DOHH2 (cell line): ENCODE results near the gene PDE4A.

Experiments
- H3F3A ChIP-seq: fragments of 200-600 bp; sonication (generic), shearing (Covaris generic); 2 replicates; pipeline ENCODE4 v1.6.0; 2016; ENCODE audit warnings: antibody characterized with exemption, mild to moderate bottlenecking; ENCODE audit not compliant: control insufficient read depth, insufficient read depth
- H3K27ac ChIP-seq: fragments of 200-600 bp; sonication (generic); 2 replicates; pipeline ENCODE4 v1.5.1; 2014; ENCODE audit warnings: low read depth, mild to moderate bottlenecking, low read length, moderate library complexity
- H3K27me3 ChIP-seq: fragments of 200-600 bp; sonication (generic); 2 replicates; pipeline ENCODE4 v1.6.1; 2014; ENCODE audit warnings: mild to moderate bottlenecking, low read length, mixed read lengths; ENCODE audit not compliant: control insufficient read depth
- H3K36me3 ChIP-seq: fragments of 200-600 bp; sonication (generic); 2 replicates; pipeline ENCODE4 v1.6.1; 2014; ENCODE audit warnings: mild to moderate bottlenecking, low read length, moderate library complexity, mixed read lengths; ENCODE audit not compliant: control insufficient read depth
- H3K4me1 ChIP-seq: fragments of 200-600 bp; sonication (generic); 2 replicates; pipeline ENCODE4 v1.6.1; 2014; ENCODE audit warnings: mild to moderate bottlenecking, low read length, mixed read lengths; ENCODE audit not compliant: control insufficient read depth
- H3K4me2 ChIP-seq: fragments of 200-600 bp; sonication (generic); 2 replicates; pipeline ENCODE4 v1.6.0; 2014; ENCODE audit warnings: mild to moderate bottlenecking, low read length, moderate library complexity
- H3K4me3 ChIP-seq: fragments of 200-600 bp; sonication (generic); 2 replicates; pipeline ENCODE4 v1.5.1; 2014; ENCODE audit warnings: mild to moderate bottlenecking, low read length, mixed read lengths
- H3K79me2 ChIP-seq: fragments of 200-600 bp; sonication (generic); 2 replicates; pipeline ENCODE4 v1.6.1; 2014; ENCODE audit warnings: mild to moderate bottlenecking, low read length, mixed read lengths; ENCODE audit not compliant: control insufficient read depth
- H3K9me2 ChIP-seq: fragments of 200-600 bp; sonication (generic); replicated peaks from 2 replicates; pipeline ENCODE4 v1.6.1; 2014; ENCODE audit warnings: mild to moderate bottlenecking, low read length, mixed read lengths; ENCODE audit not compliant: control insufficient read depth
- H3K9me3 ChIP-seq: fragments of 200-600 bp; sonication (generic); 2 replicates; pipeline ENCODE4 v1.6.1; 2014; ENCODE audit warnings: antibody characterized with exemption, low read length, mixed read lengths; ENCODE audit not compliant: control insufficient read depth, insufficient read depth
- H4K20me1 ChIP-seq: fragments of 200-600 bp; sonication (generic); 2 replicates; pipeline ENCODE4 v1.6.0; 2014; ENCODE audit warnings: low read depth, mild to moderate bottlenecking, antibody characterized with exemption, low read length, moderate library complexity; ENCODE audit not compliant: control insufficient read depth, insufficient read depth
- CTCF ChIP-seq: fragments of 200-600 bp; sonication (generic); IDR thresholded peaks from one replicate; pipeline ENCODE4 v1.5.1; 2014; ENCODE audit warnings: antibody characterized with exemption, mild to moderate bottlenecking, low read depth, low read length; ENCODE audit not compliant: poor library complexity, severe bottlenecking
- EZH2phosphoT487 ChIP-seq: fragments of 200-600 bp; sonication (generic); IDR thresholded peaks from 2 replicates; pipeline ENCODE4 v1.6.1; 2017; ENCODE audit warnings: borderline replicate concordance, mild to moderate bottlenecking, antibody characterized with exemption, low read length, moderate library complexity, mixed read lengths

PDE4A gene

GRCh38 chr19:10439588-10439987, 19.2 kb downstream of the PDE4A start:
- Histone ChIP-seq H3K27me3 (no peaks in the 10 kb centered on the region), H3K9me2 (no peaks in the 10 kb centered on the region), H3K27ac (no peak overlapping the region)

GRCh38 chr19:10442698-10443097, 22.4 kb downstream of the PDE4A start:
- Histone ChIP-seq H3K9me3 (no peaks in the 10 kb centered on the region), H3K4me1 (peaks cover 24% of the 10 kb centered on the region), H3K4me3 (no peak overlapping the region), H3K4me2 (no peak overlapping the region), H3K79me2 (peaks cover 58% of the 10 kb centered on the region), H3K9me2 (no peaks in the 10 kb centered on the region), H3K36me3 (no peaks in the 10 kb centered on the region), H3F3A (no peaks in the 10 kb centered on the region), H4K20me1 (no peaks in the 10 kb centered on the region), H3K27ac (no peak overlapping the region), H3K27me3 (no peaks in the 10 kb centered on the region)
- TF ChIP-seq EZH2phosphoT487 (no peak), CTCF (no peak)

More at GRCh38 chr19:10439588-10439987, 19.2 kb downstream of the PDE4A start:
- Histone ChIP-seq H3F3A (no peaks in the 10 kb centered on the region), H3K4me2 (no peak overlapping the region), H3K9me3 (no peaks in the 10 kb centered on the region), H3K4me3 (no peak overlapping the region), H3K79me2 (peaks cover 61% of the 10 kb centered on the region), H4K20me1 (no peaks in the 10 kb centered on the region), H3K36me3 (no peaks in the 10 kb centered on the region), H3K4me1 (peaks cover 8% of the 10 kb centered on the region)
- TF ChIP-seq EZH2phosphoT487 (no peak), CTCF (no peak)

- TF ChIP-seq CTCF (no peak), EZH2phosphoT487 (no peak)
- no peaks in the 10 kb centered on the region for H3K9me3 ChIP-seq
- H3K27ac ChIP-seq: no peak overlapping the region
These were observed 28.7 kb downstream of the PDE4A start for GRCh38 chr19:10449037-10449436.

More at GRCh38 chr19:10449037-10449436, 28.7 kb downstream of the PDE4A start:
- peaks cover 14% of the 10 kb centered on the region for H3K79me2 ChIP-seq
- H3K27me3 ChIP-seq: no peaks in the 10 kb centered on the region
- no peak overlapping the region for H3K4me2 ChIP-seq
- H3K9me2 ChIP-seq: no peaks in the 10 kb centered on the region
- no peaks in the 10 kb centered on the region for H4K20me1 ChIP-seq
- H3K4me1 ChIP-seq: peaks cover 24% of the 10 kb centered on the region
- H3K36me3 ChIP-seq: peaks cover 2% of the 10 kb centered on the region; the same call in 1 of the 2 replicates
- H3F3A ChIP-seq: no peaks in the 10 kb centered on the region; the same call in 1 of the 2 replicates
- no peak overlapping the region for H3K4me3 ChIP-seq
